BE2C (cell line): ENCODE results near the gene DCTN1.

Experiments
- DNase-seq: peaks from one replicate; pipeline ENCODE4 v3.0.0-alpha.2; 2020
- H3K27me3 ChIP-seq: fragments of 250-450 bp; sonication (Bioruptor Pico); 2 replicates; pipeline ENCODE4 v1.5.1; 2020; ENCODE audit warnings: mild to moderate bottlenecking
- H3K36me3 ChIP-seq: fragments of 250-450 bp; sonication (Bioruptor Pico); 2 replicates; pipeline ENCODE4 v1.5.1; 2020; ENCODE audit warnings: mild to moderate bottlenecking
- H3K4me1 ChIP-seq: fragments of 250-450 bp; sonication (Bioruptor Pico); 2 replicates; pipeline ENCODE4 v1.5.1; 2020
- H3K4me3 ChIP-seq: 2 replicates; pipeline ENCODE4 v1.5.1; 2011; ENCODE audit warnings: low read depth, low read length
- H3K9me3 ChIP-seq: fragments of 250-450 bp; sonication (Bioruptor Pico); 2 replicates; pipeline ENCODE4 v1.5.1; 2020
- TF ChIP-seq, protein P1 (sequence below): IDR thresholded peaks from 2 replicates; pipeline ENCODE4 v1.5.1; 2012; ENCODE audit warnings: mild to moderate bottlenecking, low read depth, low read length

Gene DCTN1

DNA sequence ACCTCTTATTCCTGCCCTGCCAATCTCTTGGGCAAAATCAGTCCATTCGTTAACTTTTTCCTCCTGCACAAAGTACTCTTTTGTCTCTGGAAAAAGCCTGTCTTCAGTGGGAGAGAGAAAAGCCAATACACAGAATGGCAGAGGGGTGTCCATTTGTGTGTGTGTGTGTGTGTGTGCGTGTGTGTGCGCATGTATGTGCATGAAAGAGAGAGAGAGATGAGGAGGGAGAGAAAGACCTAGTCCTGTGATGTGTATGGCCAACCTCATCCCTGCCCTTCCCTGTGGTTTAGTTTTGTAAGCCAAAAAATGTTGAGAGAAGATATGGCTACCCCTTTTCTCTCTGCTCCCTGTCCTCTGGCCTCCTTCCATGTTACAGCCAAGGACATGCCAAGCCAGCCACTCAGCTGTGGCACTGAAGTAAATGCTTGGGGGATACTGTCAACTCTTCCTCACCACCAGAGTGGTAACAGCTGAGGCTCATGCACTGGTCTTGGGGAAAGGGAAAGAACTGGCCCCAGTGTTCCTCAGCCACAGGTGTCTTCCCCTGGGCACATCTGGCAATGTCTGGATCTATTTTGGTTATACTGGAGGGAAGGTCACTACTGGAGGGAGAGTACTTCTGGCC, 47.4 kb downstream of the DCTN1 start:
- no peak overlapping the region for H3K4me3 ChIP-seq
- no peaks in the 10 kb centered on the region for H3K9me3 ChIP-seq
- no peaks in the 10 kb centered on the region for H3K36me3 ChIP-seq
- H3K4me1 ChIP-seq, result no peaks in the 10 kb centered on the region
- TF ChIP-seq, protein P1, sequence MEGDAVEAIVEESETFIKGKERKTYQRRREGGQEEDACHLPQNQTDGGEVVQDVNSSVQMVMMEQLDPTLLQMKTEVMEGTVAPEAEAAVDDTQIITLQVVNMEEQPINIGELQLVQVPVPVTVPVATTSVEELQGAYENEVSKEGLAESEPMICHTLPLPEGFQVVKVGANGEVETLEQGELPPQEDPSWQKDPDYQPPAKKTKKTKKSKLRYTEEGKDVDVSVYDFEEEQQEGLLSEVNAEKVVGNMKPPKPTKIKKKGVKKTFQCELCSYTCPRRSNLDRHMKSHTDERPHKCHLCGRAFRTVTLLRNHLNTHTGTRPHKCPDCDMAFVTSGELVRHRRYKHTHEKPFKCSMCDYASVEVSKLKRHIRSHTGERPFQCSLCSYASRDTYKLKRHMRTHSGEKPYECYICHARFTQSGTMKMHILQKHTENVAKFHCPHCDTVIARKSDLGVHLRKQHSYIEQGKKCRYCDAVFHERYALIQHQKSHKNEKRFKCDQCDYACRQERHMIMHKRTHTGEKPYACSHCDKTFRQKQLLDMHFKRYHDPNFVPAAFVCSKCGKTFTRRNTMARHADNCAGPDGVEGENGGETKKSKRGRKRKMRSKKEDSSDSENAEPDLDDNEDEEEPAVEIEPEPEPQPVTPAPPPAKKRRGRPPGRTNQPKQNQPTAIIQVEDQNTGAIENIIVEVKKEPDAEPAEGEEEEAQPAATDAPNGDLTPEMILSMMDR, result no peak
- no peaks in the 10 kb centered on the region for H3K27me3 ChIP-seq
- DNase-seq, result no peak

DNA sequence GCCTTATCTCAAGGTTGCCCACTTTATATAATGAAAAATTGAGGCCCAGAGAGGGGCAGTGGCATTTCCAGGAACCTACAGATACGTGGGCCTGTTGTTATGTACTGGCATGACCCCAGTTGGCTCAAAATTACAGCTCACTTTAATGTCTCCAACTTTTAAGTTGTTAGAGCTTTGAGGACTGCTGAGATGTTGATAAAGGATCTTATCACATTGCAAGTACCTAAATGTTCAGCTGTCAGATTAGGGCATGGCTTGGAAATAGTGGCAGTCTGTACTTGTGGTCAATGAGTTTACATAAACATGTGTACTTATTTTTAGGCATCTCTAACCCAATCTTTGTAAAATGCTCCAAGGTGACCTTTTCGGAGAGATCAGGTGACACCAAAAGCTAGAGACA, 51.5 kb downstream of the DCTN1 start:
- Histone ChIP-seq H3K4me1 (no peaks in the 10 kb centered on the region), H3K36me3 (no peaks in the 10 kb centered on the region), H3K9me3 (no peaks in the 10 kb centered on the region), H3K4me3 (no peak overlapping the region), H3K27me3 (no peaks in the 10 kb centered on the region)
- TF ChIP-seq, protein P1, result no peak
- DNase-seq, result no peak

DNA sequence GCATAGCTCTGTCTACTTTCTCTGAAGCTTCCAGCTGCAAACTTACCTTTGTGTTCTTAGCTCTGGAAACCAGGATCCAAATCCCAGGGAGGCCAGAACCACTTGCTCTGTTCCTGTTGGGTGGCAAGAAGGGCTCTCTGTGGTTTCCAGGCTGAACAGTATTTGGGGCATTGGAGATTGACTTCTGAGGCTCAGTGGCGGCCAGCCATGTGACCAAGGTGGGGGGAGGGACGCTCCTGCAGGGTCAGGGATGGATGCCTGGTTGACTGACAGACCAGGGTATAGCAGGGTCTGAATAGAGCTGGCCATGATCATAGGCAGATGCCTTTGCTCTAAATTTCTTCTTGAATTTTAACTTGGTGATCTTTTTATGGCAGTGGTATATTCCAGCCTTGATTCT, 52.0 kb downstream of the DCTN1 start:
- H3K27me3 ChIP-seq, result no peaks in the 10 kb centered on the region
- H3K4me1 ChIP-seq, result no peaks in the 10 kb centered on the region
- no peak overlapping the region for H3K4me3 ChIP-seq
- no peaks in the 10 kb centered on the region for H3K36me3 ChIP-seq
- TF ChIP-seq, protein P1, result no peak
- no peaks in the 10 kb centered on the region for H3K9me3 ChIP-seq
- DNase-seq, result no peak

DNA sequence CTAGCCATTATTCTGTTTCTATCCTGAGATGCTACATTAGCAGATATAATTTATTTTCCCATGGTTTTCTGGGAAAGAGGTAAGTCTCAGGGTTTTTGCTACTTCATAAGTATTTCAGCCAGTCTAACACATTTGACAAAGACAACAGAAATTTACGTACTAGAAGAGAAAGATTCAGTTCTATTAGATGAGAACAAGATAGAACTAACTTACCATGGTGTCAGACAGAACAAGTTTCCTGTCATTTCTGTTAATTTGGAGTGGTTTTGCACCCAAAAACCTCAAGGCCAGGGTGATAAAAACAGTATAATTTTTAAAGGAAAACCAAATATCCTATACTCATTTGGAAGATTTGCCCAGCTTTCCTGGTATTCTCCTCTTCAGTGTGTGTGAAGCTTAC, 52.5 kb downstream of the DCTN1 start:
- no peak overlapping the region for H3K4me3 ChIP-seq
- H3K36me3 ChIP-seq, result no peaks in the 10 kb centered on the region
- no peaks in the 10 kb centered on the region for H3K27me3 ChIP-seq
- no peaks in the 10 kb centered on the region for H3K4me1 ChIP-seq
- TF ChIP-seq, protein P1, result no peak
- H3K9me3 ChIP-seq, result no peaks in the 10 kb centered on the region
- DNase-seq, result no peak

DNA sequence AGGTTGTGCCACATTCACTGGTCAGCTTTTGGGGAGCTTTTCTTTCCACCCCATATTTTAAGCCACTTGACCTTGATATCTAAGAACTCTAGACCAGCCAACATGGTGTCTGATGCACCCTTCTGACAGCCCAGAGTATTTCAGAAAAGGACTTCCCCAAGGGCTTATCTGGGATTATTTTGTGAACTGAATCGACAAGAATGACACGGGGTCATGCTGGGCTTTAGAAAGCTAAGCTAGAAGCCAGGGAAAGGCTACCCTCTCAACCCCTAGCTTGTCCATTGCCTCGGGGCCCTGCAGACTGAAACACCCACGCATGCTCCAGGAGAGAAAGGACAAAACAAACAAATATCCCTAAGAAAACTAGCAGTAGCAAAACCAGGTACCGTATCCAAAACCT, 52.9 kb downstream of the DCTN1 start:
- no peak overlapping the region for H3K4me3 ChIP-seq
- DNase-seq, result no peak
- H3K27me3 ChIP-seq, result no peaks in the 10 kb centered on the region
- H3K4me1 ChIP-seq, result no peaks in the 10 kb centered on the region
- TF ChIP-seq, protein P1, result no peak
- H3K36me3 ChIP-seq, result no peaks in the 10 kb centered on the region
- H3K9me3 ChIP-seq, result no peaks in the 10 kb centered on the region

DNA sequence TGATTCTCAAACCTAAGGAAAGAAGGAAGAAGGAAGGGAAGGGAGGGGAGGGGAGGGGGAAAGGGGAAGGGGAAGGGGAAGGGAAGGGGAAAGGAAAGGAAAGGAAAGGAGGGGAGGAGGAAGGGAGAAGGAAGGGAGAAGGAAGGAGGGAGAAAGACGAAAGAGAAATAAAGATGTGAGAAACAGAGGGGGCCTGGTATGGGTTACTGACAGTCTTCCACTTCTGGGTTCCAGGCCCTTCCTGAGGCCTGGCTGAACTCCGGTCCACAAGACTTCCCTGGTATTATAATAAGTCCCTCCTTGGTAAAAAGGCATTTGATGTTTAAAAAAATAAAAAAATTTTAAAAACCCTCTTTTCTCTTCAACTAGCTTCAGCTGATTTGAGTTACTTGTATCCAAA, 54.3 kb downstream of the DCTN1 start:
- Histone ChIP-seq H3K9me3 (no peaks in the 10 kb centered on the region), H3K27me3 (no peaks in the 10 kb centered on the region), H3K4me3 (no peak overlapping the region), H3K4me1 (no peaks in the 10 kb centered on the region), H3K36me3 (no peaks in the 10 kb centered on the region)
- TF ChIP-seq, protein P1, result no peak
- no peak for DNase-seq
